Measurements from ENCODE around the gene PDCD5. TPM values are rescaled to one million over a fixed set of nuclear protein-coding genes. Genes with fewer than 3 reads are reported as not detected.

PDCD5 gene
- total RNA-seq, 4 donors from 2014 or later = 64.9 to 88.5 (median 79.3) TPM

GRCh38 chr19:32542477-32543108 is 38.4 kb upstream of the PDCD5 start:
- WGBS, 2 donors = 73 to 77% methylated on average over 8 of the region's 8 CpGs
- no peaks in the 10 kb centered on the region for H3K4me1 ChIP-seq
- H3K9me3 ChIP-seq = peaks cover 0 to 3% (median 0%) of the 10 kb centered on the region in 4 donors
- no peak for DNase-seq (ENCODE audit: low spot score in 2 of 2)
- no peaks in the 10 kb centered on the region for H3K36me3 ChIP-seq
- H3K27ac ChIP-seq = no peak overlapping the region
- H3K4me3 ChIP-seq = no peak overlapping the region
- TF ChIP-seq EP300 (IDR thresholded peaks at IDR 0.05) (no peak), POLR2A (IDR thresholded peaks at IDR 0.05) (no peak), CTCF (IDR thresholded peaks at IDR 0.05) (no peak)
- no peaks in the 10 kb centered on the region for H3K27me3 ChIP-seq

- no peaks in the 10 kb centered on the region for H3K4me1 ChIP-seq
- WGBS, 2 donors = 87 to 91% methylated on average over 11 of the region's 11 CpGs
- H3K36me3 ChIP-seq = no peaks in the 10 kb centered on the region
- peaks cover 0 to 3% (median 0%) of the 10 kb centered on the region in 4 donors for H3K9me3 ChIP-seq
- DNase-seq (ENCODE audit: low spot score in 2 of 2) = no peak
- TF ChIP-seq CTCF (IDR thresholded peaks at IDR 0.05) = no peak
- no peak for TF ChIP-seq POLR2A (IDR thresholded peaks at IDR 0.05)
- no peak for TF ChIP-seq EP300 (IDR thresholded peaks at IDR 0.05)
- H3K27ac ChIP-seq = no peak overlapping the region
- no peaks in the 10 kb centered on the region for H3K27me3 ChIP-seq
- H3K4me3 ChIP-seq = no peak overlapping the region
These were observed 37.7 kb upstream of the PDCD5 start for GRCh38 chr19:32543115-32543900.

GRCh38 chr19:32544917-32545316 is 36.1 kb upstream of the PDCD5 start:
- no peaks in the 10 kb centered on the region for H3K27me3 ChIP-seq
- H3K4me3 ChIP-seq = no peak overlapping the region
- no peak for DNase-seq (ENCODE audit: low spot score in 2 of 2)
- TF ChIP-seq EP300 (IDR thresholded peaks at IDR 0.05) (no peak), POLR2A (IDR thresholded peaks at IDR 0.05) (no peak), CTCF (IDR thresholded peaks at IDR 0.05) (no peak)
- no peaks in the 10 kb centered on the region for H3K36me3 ChIP-seq
- no peak overlapping the region for H3K27ac ChIP-seq
- H3K4me1 ChIP-seq = no peaks in the 10 kb centered on the region
- H3K9me3 ChIP-seq = peaks cover 0 to 3% (median 0%) of the 10 kb centered on the region in 4 donors
- 73 to 85% methylated on average over 7 of the region's 7 CpGs for WGBS, 2 donors

GRCh38 chr19:32550666-32551065 is 30.3 kb upstream of the PDCD5 start:
- DNase-seq (ENCODE audit: low spot score in 2 of 2) = no peak
- no peak for TF ChIP-seq EP300 (IDR thresholded peaks at IDR 0.05)
- TF ChIP-seq POLR2A (IDR thresholded peaks at IDR 0.05) = no peak
- TF ChIP-seq CTCF (IDR thresholded peaks at IDR 0.05) = no peak

GRCh38 chr19:32555786-32556185 is 25.2 kb upstream of the PDCD5 start:
- Histone ChIP-seq H3K4me3 (no peak overlapping the region), H3K4me1 (no peaks in the 10 kb centered on the region), H3K36me3 (no peaks in the 10 kb centered on the region), H3K27me3 (no peaks in the 10 kb centered on the region), H3K9me3 (no peaks in the 10 kb centered on the region), H3K27ac (no peak overlapping the region)
- WGBS, 2 donors = 90 to 94% methylated on average over 1 of the region's 1 CpG
- DNase-seq (ENCODE audit: low spot score in 2 of 2) = no peak
- TF ChIP-seq EP300 (IDR thresholded peaks at IDR 0.05) (no peak), CTCF (IDR thresholded peaks at IDR 0.05) (no peak), POLR2A (IDR thresholded peaks at IDR 0.05) (no peak)

More at GRCh38 chr19:32550666-32551065, 30.3 kb upstream of the PDCD5 start:
- Histone ChIP-seq H3K4me3 (no peak overlapping the region), H3K9me3 (no peaks in the 10 kb centered on the region), H3K4me1 (no peaks in the 10 kb centered on the region), H3K27me3 (no peaks in the 10 kb centered on the region), H3K36me3 (no peaks in the 10 kb centered on the region), H3K27ac (no peak overlapping the region)
- 68% methylated on average over 5 of the region's 5 CpGs for WGBS, 2 donors

Measured in tibial nerve (tissue), 4 donors.